ENCODE results near the gene SLC4A5.

The SLC4A5 gene

DNA sequence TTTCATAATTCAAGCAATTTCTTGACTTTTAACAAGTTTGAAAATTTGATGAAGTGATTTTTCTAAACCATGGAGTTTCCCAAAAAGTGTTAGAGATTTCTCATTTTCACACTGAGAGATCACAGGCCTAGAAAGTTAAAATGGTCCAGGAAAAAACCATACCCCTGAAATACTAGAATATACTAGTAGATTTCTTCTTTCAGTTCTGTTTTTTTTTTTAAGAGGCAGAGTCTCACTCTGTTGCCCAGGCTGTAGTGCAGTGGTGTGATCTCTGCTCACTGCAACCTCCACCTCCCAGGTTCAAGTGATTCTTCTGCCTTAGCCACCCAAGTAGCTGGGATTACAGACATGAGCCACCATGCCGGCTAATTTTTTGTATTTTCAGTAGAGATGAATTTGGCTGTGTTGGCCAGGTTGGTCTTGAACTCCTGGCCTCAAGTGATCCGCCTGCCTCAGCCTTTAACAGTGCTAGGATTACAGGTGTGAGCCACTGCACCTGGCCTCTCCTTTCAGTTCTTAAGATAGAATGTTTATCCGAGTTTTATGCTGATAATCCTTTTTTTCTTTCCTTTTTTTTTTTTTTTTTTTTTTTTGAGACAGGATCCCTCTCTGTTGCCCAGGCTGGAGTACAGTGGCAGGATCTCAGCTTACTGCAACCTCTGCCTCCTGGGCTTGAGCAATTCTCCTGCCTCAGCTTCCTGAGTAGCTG is 130.4 kb downstream of the SLC4A5 start:
- no peak overlapping the region for H3K4me3 ChIP-seq (ENCODE audit: low read depth, low read length)
- TF ChIP-seq, protein P1, sequence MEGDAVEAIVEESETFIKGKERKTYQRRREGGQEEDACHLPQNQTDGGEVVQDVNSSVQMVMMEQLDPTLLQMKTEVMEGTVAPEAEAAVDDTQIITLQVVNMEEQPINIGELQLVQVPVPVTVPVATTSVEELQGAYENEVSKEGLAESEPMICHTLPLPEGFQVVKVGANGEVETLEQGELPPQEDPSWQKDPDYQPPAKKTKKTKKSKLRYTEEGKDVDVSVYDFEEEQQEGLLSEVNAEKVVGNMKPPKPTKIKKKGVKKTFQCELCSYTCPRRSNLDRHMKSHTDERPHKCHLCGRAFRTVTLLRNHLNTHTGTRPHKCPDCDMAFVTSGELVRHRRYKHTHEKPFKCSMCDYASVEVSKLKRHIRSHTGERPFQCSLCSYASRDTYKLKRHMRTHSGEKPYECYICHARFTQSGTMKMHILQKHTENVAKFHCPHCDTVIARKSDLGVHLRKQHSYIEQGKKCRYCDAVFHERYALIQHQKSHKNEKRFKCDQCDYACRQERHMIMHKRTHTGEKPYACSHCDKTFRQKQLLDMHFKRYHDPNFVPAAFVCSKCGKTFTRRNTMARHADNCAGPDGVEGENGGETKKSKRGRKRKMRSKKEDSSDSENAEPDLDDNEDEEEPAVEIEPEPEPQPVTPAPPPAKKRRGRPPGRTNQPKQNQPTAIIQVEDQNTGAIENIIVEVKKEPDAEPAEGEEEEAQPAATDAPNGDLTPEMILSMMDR (IDR thresholded peaks at IDR 0.05; ENCODE audit: control insufficient read depth, extremely low read depth, insufficient read depth): no peak
- no peak for DNase-seq (ENCODE audit: low read depth)

- DNase-seq (ENCODE audit: low read depth): no peak
Measured at GRCh38 chr2:74206180-74206688, 137.0 kb downstream of the SLC4A5 start.

GRCh38 chr2:74205596-74205995 is 137.6 kb downstream of the SLC4A5 start:
- DNase-seq (ENCODE audit: low read depth): peak; percentile 52
- TF ChIP-seq, protein P1 (IDR thresholded peaks at IDR 0.05; ENCODE audit: control insufficient read depth, extremely low read depth, insufficient read depth): no peak
- H3K4me3 ChIP-seq (ENCODE audit: low read depth, low read length): peak overlapping the region; percentile 7; the same call in 1 of the 2 replicates

More at GRCh38 chr2:74206180-74206688, 137.0 kb downstream of the SLC4A5 start:
- TF ChIP-seq, protein P1 (IDR thresholded peaks at IDR 0.05; ENCODE audit: control insufficient read depth, extremely low read depth, insufficient read depth): no peak
- H3K4me3 ChIP-seq (ENCODE audit: low read depth, low read length): peak overlapping the region; percentile 7; the same call in 1 of the 2 replicates

DNA sequence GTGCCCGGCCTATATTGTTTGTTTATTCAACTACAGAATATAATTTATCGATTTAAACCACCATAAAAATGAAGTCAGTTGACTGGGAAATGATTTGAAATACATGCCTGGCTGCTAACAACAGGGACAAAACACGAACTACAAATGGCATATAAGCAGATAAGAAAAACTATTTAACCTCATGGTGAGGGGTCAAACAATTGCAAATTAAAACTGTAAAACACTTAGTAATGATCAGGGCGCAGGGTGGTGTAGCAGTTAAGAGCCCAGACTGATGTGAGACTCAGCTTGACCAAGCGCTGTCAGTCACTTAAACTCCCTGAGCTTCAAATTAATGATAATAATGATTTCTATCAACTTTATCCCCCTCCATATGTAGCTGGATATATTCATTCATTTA is 138.1 kb downstream of the SLC4A5 start:
- DNase-seq (ENCODE audit: low read depth): no peak
- TF ChIP-seq, protein P1 (IDR thresholded peaks at IDR 0.05; ENCODE audit: control insufficient read depth, extremely low read depth, insufficient read depth): no peak
- no peak overlapping the region for H3K4me3 ChIP-seq (ENCODE audit: low read depth, low read length)

GRCh38 chr2:74204436-74204835 is 138.8 kb downstream of the SLC4A5 start:
- DNase-seq (ENCODE audit: low read depth): no peak
- no peak overlapping the region for H3K4me3 ChIP-seq (ENCODE audit: low read depth, low read length)
- TF ChIP-seq, protein P1 (IDR thresholded peaks at IDR 0.05; ENCODE audit: control insufficient read depth, extremely low read depth, insufficient read depth): no peak

GRCh38 chr2:74201596-74201995 is 141.6 kb downstream of the SLC4A5 start:
- no peak overlapping the region for H3K4me3 ChIP-seq (ENCODE audit: low read depth, low read length)
- no peak for DNase-seq (ENCODE audit: low read depth)
- TF ChIP-seq, protein P1 (IDR thresholded peaks at IDR 0.05; ENCODE audit: control insufficient read depth, extremely low read depth, insufficient read depth): no peak
